Myocyte (in vitro differentiated cells): ENCODE results near the gene OCA2. TPM values are rescaled to one million over a fixed set of nuclear protein-coding genes. Genes with fewer than 3 reads are reported as not detected.
"Not testable (repeated sequence)": the region's sequence is repeated elsewhere in the genome, so short reads cannot be mapped to it uniquely, and the experiment has no call there.

Experiments
- DNase-seq: peaks from one replicate; pipeline ENCODE4 v3.0.0-alpha.2; 2012; ENCODE audit warnings: low read depth
- total RNA-seq: library from RNA; depleted of rRNA; stranded (reverse); fragments of >200 nt; gene quantifications from 2 replicates; pipeline ENCODE4 v1.2.3, GENCODE V29; 2014

The OCA2 gene
- total RNA-seq, 1 donor from 2014 or later: not detected

DNA sequence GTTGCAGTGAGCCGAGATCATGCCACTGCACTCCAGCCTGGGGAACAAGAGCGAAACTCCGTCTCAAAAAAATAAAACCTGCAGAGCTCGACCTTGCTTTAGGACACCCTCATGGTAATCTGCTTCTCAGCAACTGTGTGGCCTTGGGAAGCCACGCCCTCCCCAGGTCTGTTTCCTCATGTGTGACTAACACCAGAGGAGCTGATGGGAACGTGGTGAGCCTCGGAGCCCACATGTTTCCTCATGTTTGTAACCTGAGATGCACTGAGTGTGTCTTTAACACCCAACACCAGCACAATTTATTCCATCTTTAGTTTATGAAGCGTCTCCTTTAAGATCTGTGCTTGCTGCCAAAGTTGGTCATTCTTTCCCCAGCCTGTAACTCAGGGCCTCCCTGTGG is 142.8 kb downstream of the OCA2 start:
- no peak for DNase-seq

DNA sequence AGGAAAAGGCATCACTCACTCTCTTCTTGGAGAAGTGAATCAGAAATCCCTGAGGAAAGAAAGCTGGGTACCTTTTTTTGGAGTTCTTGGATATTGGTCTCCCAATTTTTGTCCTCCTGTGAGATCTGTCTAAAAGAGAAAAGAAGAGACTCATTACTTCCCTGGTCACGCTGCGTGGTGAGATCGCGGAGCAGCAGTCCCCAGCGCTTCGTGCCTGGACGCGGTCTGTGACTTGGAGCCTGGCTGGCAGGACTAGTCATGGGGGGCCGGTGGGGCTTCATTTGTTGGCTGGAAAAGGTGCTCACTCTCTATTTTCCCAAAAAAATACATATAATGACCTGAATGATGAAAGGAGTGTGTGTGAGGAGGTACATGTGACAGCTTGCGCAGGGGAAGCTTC is 144.0 kb downstream of the OCA2 start:
- DNase-seq: no peak

DNA sequence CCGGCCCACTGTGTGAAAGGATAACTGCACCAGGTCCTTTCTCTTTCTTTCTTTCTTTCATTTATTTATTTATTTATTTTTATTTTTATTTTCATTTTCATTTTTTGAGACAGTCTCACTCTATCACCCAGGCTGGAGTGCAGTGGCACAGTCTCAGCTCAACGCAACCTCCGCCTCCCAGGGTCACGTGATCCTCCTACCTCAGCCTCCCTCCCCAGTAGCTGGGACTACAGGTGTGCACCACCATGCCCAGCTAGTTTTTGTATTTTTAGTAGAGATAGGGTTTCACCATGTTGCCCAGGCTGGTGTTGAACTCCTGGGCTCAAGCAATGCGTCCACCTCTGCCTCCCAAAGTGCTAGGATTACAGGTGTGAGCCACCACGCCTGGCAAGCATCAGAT is 146.5 kb downstream of the OCA2 start:
- not testable (repeated sequence) for DNase-seq

DNA sequence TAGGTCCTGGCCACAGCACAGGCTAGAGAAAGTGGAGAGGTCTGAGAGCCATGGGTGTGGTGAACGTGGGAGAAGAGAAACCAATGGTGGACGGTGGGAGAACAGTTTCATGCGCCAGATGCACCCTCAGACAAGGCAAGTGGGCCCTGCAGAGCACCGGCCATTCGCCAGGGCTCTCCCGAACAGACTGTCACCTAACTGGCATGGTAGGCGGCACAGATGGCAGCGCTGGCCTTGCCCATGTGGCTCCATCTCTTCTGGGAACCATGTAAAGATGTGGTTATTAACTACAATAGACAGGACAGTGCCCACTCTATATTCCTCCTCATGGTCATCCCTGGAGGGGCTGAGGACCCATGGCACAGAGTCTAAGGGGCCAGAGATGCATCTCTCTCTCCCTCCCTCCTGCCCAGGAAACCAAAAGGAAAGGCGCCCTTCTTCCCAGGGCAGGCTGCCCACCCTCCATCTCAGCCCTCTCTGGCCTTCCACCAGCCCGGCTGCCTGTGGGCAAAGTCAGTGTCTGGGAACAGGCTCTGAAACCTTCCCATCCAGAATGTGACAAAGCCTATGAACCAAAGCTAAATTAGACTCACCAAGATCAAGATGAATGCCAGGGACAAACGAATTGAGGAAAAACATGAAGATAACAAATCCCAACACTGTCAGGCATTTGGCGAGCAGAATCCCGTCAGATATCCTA is 147.8 kb downstream of the OCA2 start:
- no peak for DNase-seq

DNA sequence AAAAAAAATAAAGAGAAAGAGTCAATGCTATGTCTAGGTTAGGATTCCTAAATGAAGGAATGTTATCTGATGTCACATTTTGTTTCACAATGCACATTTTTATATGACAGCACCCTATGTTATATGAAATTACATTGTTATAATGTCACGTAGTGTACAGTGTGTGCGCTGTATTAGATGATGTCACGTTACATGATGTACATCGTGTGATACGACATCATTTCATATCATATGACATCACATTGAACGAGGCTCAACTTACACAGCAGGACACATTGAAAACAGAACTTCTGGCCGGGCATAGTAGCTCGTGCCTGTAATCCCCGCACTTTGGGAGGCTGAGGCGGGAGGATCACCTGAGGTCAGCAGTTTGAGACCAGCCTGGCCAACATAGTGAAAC is 150.0 kb downstream of the OCA2 start:
- no peak for DNase-seq

DNA sequence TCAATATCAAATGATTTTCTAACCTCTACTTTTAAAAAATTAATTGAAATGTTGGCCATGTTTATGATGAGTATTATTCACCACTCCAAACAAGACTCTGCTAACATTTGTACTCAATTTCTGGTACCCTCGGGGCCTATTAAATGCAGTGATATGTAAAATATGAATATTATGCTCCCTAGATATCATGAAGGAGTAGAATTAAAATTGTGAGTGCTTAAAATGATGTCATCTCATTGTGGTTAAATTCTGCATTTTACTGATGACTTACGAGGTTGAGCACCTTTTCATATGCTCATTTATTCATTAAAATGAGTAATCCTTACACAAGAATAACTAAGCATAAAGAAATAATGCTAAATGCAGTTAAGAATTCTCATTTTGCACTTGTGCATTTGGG is 159.9 kb downstream of the OCA2 start:
- DNase-seq: no peak

DNA sequence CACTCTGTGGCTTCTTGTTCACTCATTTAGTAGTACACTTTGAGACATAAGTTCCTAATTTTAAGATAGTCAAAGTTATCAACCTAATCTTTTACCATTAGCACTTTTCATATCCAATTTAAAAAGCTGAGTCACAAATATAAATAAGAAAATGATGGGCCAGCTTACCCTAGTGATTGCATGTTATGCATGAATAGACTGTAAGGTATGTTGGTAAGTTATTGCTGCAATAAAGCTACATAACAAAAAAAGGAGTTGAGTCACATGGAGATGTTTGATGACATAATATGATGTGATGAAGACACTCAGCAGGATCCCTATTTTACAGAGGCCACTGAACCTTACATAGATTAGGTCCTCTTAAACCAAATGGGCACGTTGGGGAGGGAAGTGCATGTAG is 161.3 kb downstream of the OCA2 start:
- no peak for DNase-seq

DNA sequence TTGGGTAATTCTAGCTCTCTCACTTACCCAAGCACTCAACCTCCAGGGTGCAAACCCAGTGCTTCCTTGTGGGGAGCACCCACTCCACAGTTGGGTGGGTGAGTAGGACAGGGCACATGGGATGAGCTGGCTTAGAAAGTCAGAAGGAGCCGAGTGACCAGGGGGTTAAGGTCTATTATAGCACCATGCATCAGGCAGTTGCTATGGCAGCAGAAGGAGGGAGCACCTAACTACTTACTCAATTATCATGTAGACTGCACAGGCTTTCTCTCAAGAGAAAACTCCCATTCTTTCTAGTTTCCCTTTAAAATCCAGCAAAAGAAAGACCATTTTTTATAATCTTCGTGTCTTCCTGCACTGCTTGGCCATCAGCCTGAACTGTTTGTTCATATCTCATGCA is 163.0 kb downstream of the OCA2 start:
- DNase-seq: no peak

DNA sequence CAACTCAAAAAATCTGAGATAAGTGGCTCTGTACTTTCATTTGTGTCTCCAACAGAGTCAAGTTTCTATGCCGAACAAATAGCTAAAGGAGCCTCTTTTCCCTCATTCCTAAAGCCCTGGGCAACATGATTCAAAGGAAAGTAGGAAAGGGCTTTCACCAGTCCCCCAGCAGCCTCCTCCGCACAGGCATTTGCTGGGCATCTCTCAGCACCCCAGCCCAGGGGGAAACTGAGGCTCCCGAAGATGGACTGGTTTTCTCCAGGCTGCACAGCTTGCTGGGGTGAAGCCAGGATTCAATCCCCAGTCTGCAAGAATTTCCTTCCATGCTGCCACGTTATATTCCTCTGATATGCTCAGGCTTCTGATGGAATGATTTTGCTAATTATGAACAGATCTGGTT is 163.8 kb downstream of the OCA2 start:
- DNase-seq: no peak

DNA sequence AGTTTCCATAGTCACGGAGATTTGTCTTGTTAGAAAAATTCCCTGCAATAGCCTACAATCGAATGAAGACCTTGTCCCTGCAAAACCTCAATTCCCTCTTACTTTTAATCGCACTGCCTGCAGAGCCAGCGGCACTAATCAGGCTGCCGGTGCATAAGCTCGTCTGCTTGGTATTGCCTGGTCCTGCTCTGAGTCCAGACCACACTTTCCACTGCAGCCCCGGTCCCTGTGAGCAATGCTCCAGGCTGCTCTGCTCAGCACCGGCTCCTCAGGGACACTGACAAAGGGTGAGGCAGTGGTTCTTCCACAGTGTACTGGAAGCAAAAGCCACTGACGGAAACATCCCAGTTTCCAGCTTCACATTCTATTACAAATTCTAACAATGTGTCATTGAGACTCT is 164.3 kb downstream of the OCA2 start:
- no peak for DNase-seq

DNA sequence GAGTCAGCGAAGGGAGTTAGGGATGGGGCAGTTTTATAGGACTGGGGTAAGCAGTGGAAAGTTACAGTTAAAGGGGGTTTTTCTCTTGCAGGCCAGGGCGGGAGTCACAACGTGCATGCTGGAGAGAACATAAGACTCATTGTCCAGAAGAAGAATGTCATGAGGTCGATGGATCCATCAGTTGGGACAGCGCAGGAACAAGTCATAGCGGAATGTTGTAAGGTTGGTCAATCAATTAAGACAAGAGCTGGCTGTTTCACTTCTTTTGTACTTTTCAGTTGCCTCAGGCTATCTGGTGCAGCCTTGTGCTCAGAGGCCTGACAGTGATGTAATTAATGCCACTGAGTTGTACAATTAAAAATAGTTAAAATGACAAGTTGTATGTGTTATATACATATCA is 165.6 kb downstream of the OCA2 start:
- no peak for DNase-seq

DNA sequence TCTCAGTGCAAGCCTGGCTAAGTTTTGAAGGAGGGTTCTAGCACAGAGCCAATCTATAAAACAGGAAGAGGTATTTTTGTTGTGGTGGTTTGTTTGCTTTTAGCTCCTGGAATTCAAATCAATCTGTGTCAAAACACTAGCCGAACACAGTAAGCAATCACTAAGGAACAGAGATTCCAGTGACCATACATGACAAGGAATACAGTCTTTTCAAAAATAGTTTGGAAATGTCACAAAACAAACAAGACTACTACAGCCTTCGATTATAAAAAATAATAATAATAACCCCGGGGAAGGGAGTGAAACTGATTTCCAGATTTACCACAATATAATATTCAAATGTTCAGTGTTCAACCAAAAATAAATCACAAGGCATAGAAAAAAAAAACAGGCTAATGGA is 166.5 kb downstream of the OCA2 start:
- no peak for DNase-seq

DNA sequence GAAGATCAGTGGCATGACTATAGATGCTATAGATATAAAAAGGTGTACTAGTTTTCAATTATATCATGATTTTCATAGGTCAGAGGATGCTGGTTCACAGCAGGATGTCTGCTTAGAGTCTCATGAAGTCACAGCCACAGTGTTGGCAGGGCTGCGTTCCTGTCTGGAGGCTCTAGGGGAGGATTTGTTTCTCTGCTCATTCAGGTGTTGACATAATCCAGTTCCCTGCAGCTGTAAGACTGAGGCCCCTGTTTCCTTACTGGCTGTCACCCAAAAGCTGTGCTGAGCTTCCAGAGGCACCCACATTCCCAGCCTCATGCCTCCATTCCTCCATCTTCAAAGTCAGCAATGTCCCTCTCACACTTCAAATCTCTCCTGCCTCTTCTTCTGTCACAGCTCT is 170.7 kb downstream of the OCA2 start:
- DNase-seq: no peak

DNA sequence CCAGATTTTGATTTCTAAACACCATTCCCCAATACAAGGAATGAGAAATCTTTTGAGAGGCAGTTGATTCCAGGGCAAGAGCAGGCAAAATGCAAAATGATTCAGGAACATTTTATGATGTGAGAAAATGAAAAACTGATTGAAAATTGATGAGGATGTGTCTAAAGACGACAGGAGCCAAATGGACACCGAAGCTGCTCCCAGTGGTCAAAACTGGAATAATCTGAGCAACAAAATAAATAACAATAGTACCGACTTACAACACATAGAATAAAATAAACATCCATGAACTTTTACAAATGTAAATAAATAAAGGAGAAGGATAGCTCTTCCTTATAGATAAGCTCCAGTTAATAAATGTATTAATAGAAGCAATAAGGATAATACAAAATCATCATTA is 186.8 kb downstream of the OCA2 start:
- no peak for DNase-seq

DNA sequence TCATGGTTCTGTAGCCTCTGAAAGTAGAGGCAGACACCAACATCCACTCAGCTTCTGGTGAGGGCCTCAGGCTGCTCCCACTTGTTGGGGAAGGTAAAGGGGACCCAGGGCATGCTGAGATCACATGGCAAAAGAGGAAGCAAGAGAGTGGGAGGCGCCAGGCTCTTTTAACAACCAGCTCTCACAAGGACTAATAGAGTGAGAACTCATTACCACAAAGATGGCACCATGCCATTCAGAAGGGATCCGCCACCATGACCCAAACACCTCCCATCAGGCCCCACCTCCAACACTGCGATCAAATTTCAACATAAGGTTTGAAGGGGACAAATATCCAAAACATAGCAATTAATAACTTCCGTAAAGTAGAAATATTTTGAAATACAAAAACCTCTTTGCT is 192.3 kb downstream of the OCA2 start:
- no peak for DNase-seq

DNA sequence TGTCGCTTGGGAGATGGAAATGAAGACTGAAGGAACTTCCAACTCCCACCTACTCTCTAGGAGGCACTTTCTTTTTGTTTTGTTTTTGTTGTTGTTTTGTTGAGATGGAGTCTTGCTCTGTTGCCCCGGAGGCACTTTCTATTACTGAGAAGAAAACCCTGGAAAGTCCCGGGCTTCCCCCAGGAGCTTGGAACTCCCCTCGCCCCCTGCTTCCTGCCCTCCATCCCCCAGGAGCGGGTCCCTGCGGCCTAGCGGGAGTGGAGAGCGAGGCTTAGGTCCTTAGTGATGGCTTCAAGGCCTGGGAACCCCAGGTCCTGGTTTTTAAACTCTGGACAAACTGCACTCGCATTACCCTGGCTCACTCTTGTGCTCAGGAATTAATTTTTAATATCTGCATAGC is 195.7 kb downstream of the OCA2 start:
- no peak for DNase-seq

DNA sequence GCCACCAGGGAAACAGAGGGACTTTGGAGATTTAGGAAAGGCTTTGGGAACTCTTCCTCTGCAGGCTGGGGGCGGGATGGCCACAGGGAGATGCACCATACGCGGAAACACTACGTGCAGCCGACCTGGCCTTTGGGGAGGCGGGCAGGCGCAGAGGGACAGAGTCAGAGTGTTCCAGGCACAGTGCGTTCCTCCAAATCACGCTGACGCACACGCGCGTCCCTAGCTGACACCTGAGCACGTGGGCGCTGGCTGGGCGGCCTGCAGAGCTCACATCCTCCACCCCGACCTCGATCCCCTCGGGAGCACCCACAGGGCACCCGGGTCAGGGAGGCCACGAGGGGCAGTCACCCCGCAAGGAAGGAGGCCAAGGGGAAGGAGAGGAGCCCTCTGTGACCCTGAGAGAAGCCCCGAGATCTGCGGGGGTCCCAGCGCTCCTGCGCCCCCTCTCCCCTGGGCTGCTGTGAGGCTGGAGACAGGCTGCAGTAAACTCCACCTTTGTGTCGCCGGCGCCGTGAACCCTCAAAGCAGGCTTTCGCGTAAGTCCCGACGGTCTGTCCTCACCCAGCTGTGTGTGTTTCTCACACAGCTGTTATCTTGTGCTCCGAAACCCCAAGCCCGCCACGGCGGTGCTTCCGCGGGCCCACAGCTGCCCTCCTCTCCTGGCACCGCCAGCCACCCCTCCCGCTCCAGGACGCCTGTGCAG is 196.3 kb downstream of the OCA2 start:
- no peak for DNase-seq

DNA sequence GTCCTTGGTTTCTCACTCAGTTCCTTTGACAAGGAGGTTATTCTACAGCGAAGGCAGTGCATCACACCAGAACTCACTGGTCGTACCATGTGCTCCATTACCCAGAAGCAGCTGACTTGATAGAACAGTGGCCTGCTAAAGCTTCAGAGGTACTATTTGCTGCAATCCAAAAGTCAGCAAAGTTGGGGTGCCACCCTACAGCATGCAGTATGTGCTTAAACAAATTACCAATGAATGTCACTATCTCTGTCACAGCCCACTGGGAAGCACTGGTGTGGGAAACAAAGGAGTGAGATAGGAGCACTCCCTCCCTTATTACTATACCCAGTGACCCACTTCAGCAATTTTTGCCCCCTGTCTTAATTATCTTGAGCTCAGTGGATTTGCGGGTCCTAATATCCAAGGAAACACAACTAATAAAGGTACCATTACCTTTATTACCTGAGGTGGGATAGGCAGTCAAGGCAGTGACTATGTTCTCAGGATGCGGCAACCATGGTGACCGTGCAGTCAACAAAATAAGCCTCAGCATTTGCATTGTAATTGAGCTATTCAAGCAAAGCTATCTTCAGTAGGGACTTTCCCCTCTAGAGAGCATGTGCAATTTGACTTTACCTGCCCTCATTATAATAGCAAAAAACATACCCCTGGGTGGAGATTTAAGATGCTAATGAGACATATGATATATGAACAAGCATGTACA is 199.4 kb downstream of the OCA2 start:
- DNase-seq: no peak

DNA sequence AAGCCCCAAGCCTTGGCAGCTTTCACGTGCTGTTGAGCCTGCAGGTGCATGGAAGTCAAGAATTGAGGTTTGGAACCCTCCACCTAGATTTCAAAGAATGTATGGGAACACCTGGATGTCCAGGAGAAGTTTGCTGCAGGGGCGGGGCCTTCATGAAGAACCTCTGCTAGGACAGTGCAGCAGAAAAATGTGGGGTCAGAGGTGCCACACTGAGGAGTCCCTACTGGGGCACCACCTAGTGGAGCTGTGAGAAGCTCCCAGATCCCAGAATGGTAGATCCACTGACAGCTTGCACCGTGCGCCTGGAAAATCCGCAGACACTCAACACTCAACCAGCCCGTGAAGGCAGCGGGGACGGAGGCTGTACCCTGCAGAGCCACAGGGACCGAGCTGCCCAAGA is 201.6 kb downstream of the OCA2 start:
- no peak for DNase-seq

DNA sequence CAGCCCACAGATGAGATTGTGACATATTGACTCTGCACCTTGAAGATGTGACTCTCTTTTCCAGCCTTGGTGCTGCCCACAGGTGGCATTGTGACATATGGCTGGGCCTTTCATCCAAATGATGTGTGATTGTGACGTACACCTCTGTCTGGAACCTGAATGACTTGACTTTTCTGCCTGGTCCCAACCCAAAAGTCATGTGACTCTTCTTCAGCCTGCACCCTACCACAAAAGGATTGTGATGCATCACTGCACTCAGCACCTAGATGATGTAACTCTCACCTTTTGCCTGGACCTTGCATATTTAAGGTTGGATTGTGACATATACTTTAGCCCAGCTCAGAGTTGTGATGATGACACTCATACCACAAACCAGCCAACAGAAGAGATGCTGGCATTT is 204.5 kb downstream of the OCA2 start:
- no peak for DNase-seq

DNA sequence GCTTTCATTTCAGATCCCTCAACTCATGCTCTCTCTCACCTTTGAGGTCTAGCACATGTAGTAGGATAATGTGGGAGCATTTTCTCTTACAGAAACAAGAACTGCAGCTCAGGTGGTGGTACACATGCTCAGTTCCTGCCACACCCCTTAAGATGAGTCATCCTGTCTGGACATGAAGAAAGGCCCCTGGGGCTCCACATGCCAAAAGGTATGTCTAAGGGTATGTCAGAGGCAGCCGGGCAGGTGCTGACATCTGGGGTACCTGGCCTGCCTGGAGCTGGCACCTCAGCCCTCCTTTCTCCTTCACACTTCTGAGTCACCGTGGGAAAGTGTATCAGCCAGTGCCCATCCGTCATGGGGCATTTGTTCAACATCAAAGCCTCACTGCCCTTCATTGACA is 209.9 kb downstream of the OCA2 start:
- DNase-seq: no peak

DNA sequence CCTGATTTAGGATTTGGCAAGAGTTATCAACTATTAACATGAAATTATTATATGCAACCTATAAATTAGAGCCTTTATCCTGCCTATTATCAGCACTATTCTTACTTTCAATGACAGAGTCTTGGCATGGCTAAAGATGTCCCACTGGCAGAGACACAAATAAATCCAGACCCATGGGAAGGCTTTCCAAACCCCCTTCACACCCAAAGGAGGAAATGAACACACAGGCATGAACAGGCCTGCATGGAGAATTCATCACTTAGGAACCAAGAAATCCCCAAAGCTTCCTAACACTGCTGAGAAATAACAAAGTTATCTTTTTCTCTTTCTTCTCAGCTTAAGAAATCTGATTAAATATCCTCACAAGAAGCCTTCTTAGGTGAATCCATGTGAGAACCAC is 213.9 kb downstream of the OCA2 start:
- no peak for DNase-seq

DNA sequence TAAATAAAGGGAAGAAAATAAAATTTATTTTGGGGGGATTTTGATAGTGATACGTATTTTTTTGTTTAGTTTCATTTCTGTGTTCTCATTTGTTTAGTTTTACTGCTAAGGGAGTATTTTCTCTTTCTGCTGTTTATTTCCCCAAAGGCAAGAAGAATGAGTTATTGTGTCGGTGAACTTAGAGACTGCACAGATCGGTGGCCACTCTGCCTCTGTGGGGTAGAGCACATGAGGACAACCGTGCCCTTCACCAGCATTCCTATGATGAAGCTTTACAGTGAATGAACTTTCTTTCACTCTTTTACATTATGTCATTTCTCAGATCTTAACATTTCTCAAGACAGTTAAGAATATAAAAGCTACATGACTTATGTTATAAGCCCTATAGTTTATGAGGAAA is 214.4 kb downstream of the OCA2 start:
- DNase-seq: no peak
